Fibroblast of the conjunctiva (primary cell): ENCODE results near the gene NCF2.

Experiments
- DNase-seq: peaks from one replicate; pipeline ENCODE4 v3.0.0-alpha.2; 2010; ENCODE audit warnings: low read depth

Gene NCF2

DNA sequence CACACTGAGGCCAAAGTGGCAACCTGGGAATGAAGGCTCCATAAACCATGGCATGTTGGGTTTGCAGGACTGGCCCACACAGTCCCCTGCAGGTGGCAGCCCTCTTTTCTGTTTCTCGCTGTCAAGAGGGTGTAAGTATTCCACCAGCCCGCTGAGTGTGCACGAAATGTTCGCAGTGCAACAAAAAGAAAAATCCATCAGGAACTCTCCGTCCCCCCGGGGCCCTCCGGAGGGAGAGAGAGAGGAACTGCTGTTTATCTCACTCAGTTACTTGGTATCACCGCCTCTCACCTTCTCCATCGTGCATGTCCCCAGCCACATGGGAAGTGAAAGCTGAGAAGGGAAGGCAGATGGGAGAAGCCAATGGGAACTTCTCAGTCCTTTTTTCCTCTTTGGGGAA, 38.3 kb downstream of the NCF2 start:
- no peak for DNase-seq

DNA sequence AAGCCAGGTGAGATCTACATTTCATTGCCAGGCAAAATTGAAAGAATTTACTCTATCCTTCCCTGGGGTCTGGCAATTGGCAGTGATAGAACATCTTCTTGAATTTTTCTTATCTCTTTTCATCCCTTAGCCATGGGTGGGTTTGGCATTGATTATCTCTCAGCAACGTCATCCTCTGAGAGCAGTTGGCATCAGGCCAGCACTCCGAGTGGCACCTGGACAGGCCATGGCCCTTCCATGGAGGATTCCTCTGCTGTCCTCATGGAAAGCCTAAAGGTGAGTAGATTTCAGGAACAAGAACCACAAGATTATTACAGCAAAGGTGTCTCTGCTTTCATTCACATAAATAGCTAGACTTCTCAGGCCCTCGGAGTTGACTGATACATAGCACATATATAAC, 39.3 kb downstream of the NCF2 start:
- no peak for DNase-seq

DNA sequence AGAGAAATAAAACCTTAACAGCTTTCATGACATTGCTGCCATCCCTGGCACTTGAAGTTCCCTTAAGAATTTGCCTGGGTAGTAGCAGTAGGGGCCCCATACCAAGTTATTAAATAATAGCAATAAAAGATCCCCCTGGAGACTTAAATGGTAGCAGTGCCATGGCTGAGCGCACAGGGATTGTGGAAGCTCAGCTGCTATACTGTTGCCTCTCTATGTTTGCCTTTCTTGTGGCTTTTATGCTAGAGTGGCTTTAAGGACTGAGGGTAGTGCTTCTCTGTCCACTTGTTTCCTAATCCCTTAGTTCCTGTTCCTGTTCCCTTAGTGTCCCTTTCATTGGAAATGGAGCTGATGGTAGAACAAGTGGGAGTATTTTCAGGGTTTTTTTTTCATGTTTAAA, 42.1 kb downstream of the NCF2 start:
- no peak for DNase-seq

DNA sequence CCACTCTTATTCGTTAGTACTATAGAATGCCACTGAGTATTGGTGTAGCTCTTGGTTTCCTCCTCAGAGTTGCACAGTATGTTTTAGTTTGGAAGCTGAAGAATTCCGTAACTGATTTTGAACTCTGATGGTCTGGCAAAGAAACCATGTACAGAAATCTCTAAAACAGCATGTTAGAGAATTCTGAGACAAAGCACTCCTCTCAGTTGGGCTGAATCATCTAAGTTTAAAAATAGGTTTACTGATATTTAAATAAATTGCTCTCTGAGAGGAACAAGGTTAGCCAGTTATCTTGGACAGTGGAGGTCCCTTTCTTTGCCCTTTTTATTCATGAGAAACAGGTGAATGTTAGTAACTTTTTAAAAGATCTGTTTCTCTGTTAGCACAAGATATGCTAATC, 43.8 kb downstream of the NCF2 start:
- DNase-seq: no peak

DNA sequence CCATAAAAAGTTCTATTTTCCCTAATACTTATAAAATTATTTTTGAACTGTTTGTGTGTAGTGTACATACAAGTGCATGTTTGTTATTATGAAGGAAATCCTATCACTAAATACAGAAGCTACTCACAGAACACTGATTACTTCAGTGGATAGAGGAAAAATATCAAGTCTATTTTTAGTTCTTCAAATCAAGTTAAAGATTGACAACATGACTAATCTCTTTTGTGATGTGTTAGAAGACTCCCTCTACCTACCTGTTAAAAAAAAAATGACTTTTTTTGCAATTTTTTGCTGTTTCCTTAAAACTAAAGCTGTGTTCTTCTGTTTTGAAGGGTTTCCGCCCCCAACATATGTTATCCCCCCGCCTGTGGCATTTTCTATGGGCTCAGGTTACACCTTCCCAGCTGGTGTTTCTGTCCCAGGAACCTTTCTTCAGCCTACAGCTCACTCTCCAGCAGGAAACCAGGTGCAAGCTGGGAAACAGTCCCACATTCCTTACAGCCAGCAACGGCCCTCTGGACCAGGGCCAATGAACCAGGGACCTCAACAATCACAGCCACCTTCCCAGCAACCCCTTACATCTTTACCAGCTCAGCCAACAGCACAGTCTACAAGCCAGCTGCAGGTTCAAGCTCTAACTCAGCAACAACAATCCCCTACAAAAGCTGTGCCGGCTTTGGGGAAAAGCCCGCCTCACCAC, 45.5 kb downstream of the NCF2 start:
- DNase-seq: no peak

DNA sequence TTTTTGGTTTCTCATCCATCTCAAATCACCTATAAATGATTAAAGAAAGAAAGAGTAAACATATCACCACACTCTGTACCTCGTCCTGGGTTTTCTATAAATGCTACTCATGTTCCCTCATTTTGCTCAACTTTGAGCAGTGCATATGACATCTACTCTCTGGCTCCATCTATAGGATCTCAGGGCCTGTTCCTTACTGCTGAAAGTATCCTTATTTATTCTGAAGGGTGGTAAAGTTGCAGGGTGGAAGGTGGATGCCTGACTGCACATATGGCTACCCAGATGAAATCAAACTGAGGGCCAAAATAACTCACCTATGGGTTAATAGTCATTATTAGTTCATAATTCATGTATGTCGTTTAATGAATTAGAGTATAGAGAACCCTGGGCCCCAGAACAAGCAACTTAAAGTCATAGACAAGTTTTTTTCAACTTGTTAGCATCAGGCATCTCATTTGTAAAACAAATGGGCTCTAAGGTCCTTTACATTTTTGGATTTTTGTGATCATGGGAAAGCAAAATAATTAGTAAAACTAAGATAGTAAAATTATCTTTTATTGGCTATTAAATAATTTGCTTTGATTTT, 46.5 kb downstream of the NCF2 start:
- peak; percentile 60 for DNase-seq

DNA sequence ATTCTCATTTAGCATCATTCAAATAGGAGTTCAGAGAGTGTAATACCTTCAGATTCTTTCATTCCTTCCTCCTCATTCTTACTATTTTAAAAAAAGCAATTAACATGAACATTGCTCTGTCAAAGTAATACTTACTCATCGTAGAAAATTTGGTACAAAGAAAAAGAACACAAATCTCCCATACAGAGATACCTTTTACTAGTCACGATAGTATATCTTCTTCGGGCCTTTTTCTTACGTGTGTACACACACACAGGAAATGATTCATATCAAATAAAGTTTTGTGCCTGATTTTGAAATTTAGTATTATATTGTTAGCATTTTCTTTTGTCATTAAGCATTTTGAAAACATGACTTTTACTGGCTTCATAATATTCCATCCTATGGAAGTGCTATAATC, 52.9 kb downstream of the NCF2 start:
- no peak for DNase-seq

DNA sequence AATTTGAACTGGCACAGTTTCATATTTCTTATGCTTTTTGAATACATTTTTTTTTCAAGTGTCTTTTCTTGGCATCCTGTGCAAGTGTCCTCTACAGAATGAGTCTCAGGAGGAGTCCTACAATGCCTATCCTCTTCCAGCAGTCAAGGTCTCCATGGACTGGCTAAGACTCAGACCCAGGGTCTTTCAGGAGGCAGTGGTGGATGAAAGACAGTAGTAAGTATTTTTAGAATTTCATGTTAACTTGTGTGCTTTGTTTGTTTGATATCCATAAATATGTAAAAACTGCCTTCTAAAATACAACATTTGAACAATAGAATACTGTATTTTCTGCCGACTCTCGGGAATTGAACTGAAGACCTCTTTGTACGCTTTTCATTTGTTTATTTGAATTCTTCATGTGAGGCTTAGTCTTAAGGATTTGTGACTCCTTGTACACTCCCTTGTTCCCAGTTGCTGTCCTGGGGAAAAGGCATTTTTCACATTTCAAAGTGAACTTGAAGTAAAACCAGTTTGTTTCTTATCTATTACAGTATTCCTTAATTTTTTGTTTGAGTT, 56.6 kb downstream of the NCF2 start:
- DNase-seq: no peak

DNA sequence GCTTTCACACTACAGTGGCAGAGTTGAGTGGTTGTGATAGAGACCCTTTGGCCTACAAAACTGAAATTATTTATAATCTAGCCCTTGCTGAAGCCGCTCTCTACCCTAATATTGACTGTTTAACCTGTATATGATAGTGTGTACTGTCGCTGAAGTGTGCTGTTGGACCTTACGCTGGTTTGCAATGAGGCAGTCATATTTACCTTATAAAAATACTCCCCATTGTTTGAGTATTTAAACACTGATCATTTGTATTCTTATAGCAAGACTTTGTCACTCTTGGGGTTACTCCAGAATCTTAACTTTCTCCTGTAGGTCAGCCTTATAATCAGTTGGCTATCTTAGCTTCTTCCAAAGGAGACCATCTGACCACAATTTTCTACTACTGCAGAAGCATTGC, 61.7 kb downstream of the NCF2 start:
- no peak for DNase-seq

DNA sequence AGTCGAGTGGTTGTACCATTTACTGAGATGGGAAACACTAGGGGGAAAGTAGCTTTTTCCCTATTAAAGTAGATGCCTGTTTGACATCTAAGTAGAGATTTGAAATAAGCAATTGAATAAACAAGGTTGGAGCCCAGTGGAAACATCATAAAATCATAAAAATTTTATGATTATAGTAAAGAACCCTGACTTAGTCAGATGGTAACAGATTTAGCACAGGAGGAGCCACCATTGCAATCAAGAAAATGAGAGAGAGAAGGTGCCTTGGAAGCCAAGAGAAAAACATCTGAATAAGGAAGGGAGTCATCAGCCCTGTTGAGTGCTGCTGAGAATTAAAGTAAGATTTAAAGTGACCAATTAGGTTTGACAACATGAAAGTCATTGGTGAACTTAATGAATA, 68.2 kb downstream of the NCF2 start:
- no peak for DNase-seq

DNA sequence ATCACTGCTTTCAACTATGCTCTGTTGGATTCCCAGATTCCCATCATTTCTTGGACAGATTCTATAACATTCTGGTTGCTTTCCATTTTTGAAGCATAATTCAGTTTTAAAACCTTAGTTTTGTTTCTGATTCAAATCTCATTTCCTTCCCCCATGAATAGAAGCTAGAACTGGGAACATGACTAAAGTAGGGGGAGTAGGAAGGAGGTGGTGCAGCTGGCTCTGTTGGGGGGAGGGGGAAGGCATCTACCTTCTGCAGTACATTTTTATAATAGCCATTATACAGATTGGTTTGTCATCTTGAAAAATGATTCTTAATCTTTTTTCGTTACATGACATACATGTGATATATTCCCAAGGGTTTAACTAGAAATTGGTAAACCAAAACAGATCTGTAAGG, 69.9 kb downstream of the NCF2 start:
- no peak for DNase-seq

DNA sequence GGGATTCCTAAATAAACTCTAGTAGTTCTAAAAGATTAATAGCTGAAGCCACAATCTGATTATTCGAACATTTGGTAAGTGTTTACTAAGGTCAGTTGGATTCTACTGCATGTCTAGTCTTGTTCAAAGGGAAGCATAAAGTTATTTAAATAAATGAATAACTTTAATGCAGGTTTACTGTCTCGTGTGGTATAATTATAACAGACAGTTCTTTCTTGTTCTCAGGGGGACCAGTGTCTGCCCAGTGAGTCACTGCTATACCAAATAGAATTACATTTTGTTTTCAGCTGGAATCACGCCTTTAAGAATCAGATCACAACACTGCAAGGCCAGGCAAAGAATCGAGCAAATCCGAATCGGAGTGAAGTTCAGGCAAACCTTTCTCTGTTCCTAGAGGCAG, 72.9 kb downstream of the NCF2 start:
- no peak for DNase-seq

DNA sequence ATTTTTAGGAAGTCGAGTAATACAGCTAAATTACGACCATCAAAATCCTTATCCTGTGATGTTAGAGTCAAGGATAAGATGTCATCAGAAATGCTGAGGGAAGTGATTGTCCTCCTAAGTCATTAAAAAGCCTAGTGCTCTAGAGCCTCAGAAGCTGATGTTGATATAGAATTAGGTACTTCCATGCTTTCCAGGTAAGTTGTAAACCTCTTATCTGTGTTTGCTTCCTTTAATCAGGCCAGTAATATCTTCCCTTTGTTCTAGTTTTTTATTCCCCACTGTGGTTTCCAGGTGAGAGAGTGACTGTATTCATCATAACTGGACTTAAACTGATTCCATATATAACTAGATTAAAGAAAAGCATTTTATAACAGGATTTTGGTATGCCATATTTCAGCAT, 73.5 kb downstream of the NCF2 start:
- DNase-seq: no peak

DNA sequence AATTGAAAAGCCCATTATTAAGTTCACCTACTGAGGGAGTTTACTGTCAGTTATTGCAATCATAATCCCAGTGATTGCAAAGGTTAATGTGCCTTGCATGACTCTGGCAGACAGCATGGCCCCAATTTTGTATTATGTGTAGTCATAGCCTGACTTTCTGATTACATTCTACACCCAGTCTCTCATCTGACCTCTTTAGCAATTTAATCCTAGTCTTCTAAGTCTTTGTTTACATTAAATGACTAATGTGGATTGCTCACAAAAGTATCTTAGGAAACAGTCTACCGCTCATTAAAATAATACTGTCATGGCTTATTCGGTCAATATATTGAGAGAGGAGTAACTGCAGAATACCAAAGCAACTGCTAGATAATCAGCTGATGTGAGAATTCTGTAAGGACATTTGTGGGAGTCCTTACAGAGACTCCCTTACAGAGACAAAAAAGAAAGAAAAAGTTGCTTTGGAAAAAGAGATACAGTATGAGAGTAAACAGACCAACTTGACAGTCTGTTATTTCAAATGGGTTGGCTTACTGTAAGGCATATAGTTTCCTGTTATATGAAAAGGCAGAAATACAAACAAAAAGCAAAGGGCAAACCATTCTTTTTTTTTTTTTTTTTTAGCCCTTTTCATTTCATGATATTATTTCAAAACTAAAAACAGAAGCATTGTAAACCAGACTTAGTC, 75.1 kb downstream of the NCF2 start:
- DNase-seq: peak; percentile 55

DNA sequence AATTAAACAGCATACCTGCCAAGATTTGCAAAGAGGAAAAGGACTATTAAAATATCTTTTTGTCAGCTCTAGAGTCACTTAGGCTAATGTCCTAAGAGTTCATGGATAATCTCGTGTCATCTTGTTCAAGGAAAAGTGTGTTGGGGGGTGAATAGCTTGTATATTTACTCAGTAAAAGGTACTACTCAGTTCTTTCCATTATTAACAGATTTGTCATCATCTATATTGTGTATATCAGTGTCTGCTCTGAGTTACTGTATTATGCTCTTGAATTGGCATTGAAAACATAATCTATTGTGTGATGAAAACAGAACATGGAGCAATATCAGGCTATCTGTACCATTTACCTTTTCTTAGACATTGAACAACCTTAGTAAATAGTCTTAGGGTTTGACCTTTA, 76.0 kb downstream of the NCF2 start:
- no peak for DNase-seq

DNA sequence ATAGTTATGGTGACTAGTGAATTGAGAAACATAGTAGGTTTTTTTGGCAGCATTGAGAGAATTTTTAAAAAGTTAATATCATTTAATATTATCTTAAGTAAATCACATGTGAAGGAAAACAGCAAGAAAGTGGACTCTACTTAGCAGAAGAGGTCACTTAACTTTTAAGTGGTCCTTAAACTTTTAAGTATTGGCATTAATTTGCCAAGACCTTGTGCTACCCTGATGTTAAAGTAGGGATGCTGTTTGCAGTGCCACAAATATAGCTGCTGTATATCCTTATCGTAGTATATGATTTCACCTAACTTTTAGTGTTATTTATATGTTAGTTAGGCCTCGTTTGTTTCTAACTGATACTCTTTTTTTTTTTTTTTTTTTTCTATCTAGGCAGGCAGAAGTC, 77.8 kb downstream of the NCF2 start:
- DNase-seq: no peak

DNA sequence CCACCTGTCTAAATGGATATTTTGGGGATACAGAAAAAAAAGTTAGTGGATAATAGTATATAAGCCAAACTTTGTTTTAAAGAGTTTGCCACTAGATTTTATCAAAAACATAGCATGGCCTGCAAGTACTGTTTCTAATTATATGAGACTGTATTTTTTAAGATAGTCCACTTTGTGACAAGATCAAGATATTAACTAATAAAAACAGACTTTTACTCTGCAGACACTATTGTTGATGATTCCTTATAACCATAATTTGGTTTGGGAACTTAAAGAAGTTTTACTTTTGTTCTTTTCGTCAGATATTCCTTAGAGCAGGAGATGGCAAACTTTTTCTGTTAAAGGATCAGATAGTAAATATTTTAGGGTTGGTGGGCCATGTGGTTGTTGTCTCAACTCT, 81.6 kb downstream of the NCF2 start:
- no peak for DNase-seq

DNA sequence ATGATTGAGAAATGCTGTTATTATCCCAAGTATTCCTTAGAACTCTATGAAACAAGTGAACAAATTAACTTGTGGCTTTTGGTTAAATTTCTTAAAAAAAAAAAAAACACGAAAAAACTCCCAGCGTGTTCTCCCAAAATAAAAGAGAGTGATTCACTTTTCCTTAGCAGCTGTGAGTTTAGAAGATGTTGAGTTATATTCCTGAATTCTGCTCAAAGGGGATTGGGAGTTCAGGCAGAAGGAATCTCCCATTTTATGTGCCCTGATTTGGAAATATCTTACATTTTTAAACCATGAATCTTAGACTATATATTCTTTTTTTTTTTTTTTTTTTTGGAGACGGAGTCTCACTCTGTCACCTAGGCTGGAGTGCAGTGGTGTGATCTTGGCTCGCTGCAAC, 83.7 kb downstream of the NCF2 start:
- no peak for DNase-seq
